ENCODE results near the gene CASTOR2. TPM values are rescaled to one million over a fixed set of nuclear protein-coding genes. Genes with fewer than 3 reads are reported as not detected.
"Not testable (repeated sequence)": the region's sequence is repeated elsewhere in the genome, so short reads cannot be mapped to it uniquely, and the experiment has no call there.

Gene CASTOR2
- 9.6 to 16.6 TPM (median 10.3 TPM) in 3 replicates for total RNA-seq
- long read RNA-seq, partial matches to known transcripts, result 0 of 3 reads
- long read RNA-seq, other reads (novel, unspliced or antisense), result 2 of 3 reads

- peak within 1 kb of the TSS; percentile 55 for H3K4me3 Mint-ChIP-seq (ENCODE audit: unreplicated experiment)
- not testable (repeated sequence) for DNase-seq (ENCODE audit: low spot score); H3K27me3 Mint-ChIP-seq (ENCODE audit: low read depth); H3K4me1 Mint-ChIP-seq (ENCODE audit: low read depth); H3K9me3 Mint-ChIP-seq (ENCODE audit: low read depth); H3K36me3 Mint-ChIP-seq (ENCODE audit: low read depth); H3K27ac Mint-ChIP-seq (ENCODE audit: unreplicated experiment)
Measured at GRCh38 chr7:74964511-74965119, at the start of gene CASTOR2. TSS of gene CASTOR2 (plus strand) at chr7:74964705. CDS start at chr7:74964986, 281 bp downstream.

GRCh38 chr7:74922321-74922890, 42.1 kb upstream of the CASTOR2 start:
- H3K4me3 Mint-ChIP-seq (ENCODE audit: unreplicated experiment); H3K27me3 Mint-ChIP-seq (ENCODE audit: low read depth); H3K9me3 Mint-ChIP-seq (ENCODE audit: low read depth); H3K4me1 Mint-ChIP-seq (ENCODE audit: low read depth); H3K27ac Mint-ChIP-seq (ENCODE audit: unreplicated experiment); DNase-seq (ENCODE audit: low spot score); H3K36me3 Mint-ChIP-seq (ENCODE audit: low read depth): not testable (repeated sequence)

- not testable (repeated sequence) for DNase-seq (ENCODE audit: low spot score); H3K4me1 Mint-ChIP-seq (ENCODE audit: low read depth); H3K27me3 Mint-ChIP-seq (ENCODE audit: low read depth); H3K36me3 Mint-ChIP-seq (ENCODE audit: low read depth); H3K27ac Mint-ChIP-seq (ENCODE audit: unreplicated experiment); H3K4me3 Mint-ChIP-seq (ENCODE audit: unreplicated experiment); H3K9me3 Mint-ChIP-seq (ENCODE audit: low read depth)
Measured at GRCh38 chr7:74923644-74924043, 40.9 kb upstream of the CASTOR2 start.

GRCh38 chr7:74926968-74927367, 37.5 kb upstream of the CASTOR2 start:
- not testable (repeated sequence) for DNase-seq (ENCODE audit: low spot score); H3K27ac Mint-ChIP-seq (ENCODE audit: unreplicated experiment); H3K4me1 Mint-ChIP-seq (ENCODE audit: low read depth)

GRCh38 chr7:74931563-74932328, 32.8 kb upstream of the CASTOR2 start:
- not testable (repeated sequence) for H3K36me3 Mint-ChIP-seq (ENCODE audit: low read depth); H3K4me1 Mint-ChIP-seq (ENCODE audit: low read depth); H3K4me3 Mint-ChIP-seq (ENCODE audit: unreplicated experiment); DNase-seq (ENCODE audit: low spot score); H3K9me3 Mint-ChIP-seq (ENCODE audit: low read depth); H3K27me3 Mint-ChIP-seq (ENCODE audit: low read depth); H3K27ac Mint-ChIP-seq (ENCODE audit: unreplicated experiment)

More at GRCh38 chr7:74926968-74927367, 37.5 kb upstream of the CASTOR2 start:
- not testable (repeated sequence) for H3K36me3 Mint-ChIP-seq (ENCODE audit: low read depth); H3K4me3 Mint-ChIP-seq (ENCODE audit: unreplicated experiment); H3K9me3 Mint-ChIP-seq (ENCODE audit: low read depth); H3K27me3 Mint-ChIP-seq (ENCODE audit: low read depth)

- H3K27ac Mint-ChIP-seq (ENCODE audit: unreplicated experiment); DNase-seq (ENCODE audit: low spot score); H3K27me3 Mint-ChIP-seq (ENCODE audit: low read depth); H3K36me3 Mint-ChIP-seq (ENCODE audit: low read depth); H3K4me3 Mint-ChIP-seq (ENCODE audit: unreplicated experiment); H3K4me1 Mint-ChIP-seq (ENCODE audit: low read depth); H3K9me3 Mint-ChIP-seq (ENCODE audit: low read depth): not testable (repeated sequence)
Measured at GRCh38 chr7:74939429-74939828, 25.1 kb upstream of the CASTOR2 start.

- H3K9me3 Mint-ChIP-seq (ENCODE audit: low read depth); H3K4me1 Mint-ChIP-seq (ENCODE audit: low read depth); H3K27me3 Mint-ChIP-seq (ENCODE audit: low read depth); H3K4me3 Mint-ChIP-seq (ENCODE audit: unreplicated experiment); H3K27ac Mint-ChIP-seq (ENCODE audit: unreplicated experiment); H3K36me3 Mint-ChIP-seq (ENCODE audit: low read depth); DNase-seq (ENCODE audit: low spot score): not testable (repeated sequence)
Measured at GRCh38 chr7:74941302-74942069, 23.0 kb upstream of the CASTOR2 start.

- not testable (repeated sequence) for H3K27me3 Mint-ChIP-seq (ENCODE audit: low read depth); H3K27ac Mint-ChIP-seq (ENCODE audit: unreplicated experiment); H3K4me3 Mint-ChIP-seq (ENCODE audit: unreplicated experiment); H3K9me3 Mint-ChIP-seq (ENCODE audit: low read depth); H3K36me3 Mint-ChIP-seq (ENCODE audit: low read depth); DNase-seq (ENCODE audit: low spot score); H3K4me1 Mint-ChIP-seq (ENCODE audit: low read depth)
Measured at GRCh38 chr7:74943923-74944322, 20.6 kb upstream of the CASTOR2 start.

- not testable (repeated sequence) for H3K4me3 Mint-ChIP-seq (ENCODE audit: unreplicated experiment); H3K36me3 Mint-ChIP-seq (ENCODE audit: low read depth); H3K9me3 Mint-ChIP-seq (ENCODE audit: low read depth); H3K27ac Mint-ChIP-seq (ENCODE audit: unreplicated experiment); H3K27me3 Mint-ChIP-seq (ENCODE audit: low read depth); DNase-seq (ENCODE audit: low spot score); H3K4me1 Mint-ChIP-seq (ENCODE audit: low read depth)
Measured at GRCh38 chr7:74947741-74948140, 16.8 kb upstream of the CASTOR2 start.

- not testable (repeated sequence) for H3K4me3 Mint-ChIP-seq (ENCODE audit: unreplicated experiment); H3K9me3 Mint-ChIP-seq (ENCODE audit: low read depth); H3K27ac Mint-ChIP-seq (ENCODE audit: unreplicated experiment); H3K36me3 Mint-ChIP-seq (ENCODE audit: low read depth); H3K4me1 Mint-ChIP-seq (ENCODE audit: low read depth); H3K27me3 Mint-ChIP-seq (ENCODE audit: low read depth); DNase-seq (ENCODE audit: low spot score)
Measured at GRCh38 chr7:74953774-74954173, 10.7 kb upstream of the CASTOR2 start.

- DNase-seq (ENCODE audit: low spot score); H3K4me3 Mint-ChIP-seq (ENCODE audit: unreplicated experiment); H3K27me3 Mint-ChIP-seq (ENCODE audit: low read depth); H3K4me1 Mint-ChIP-seq (ENCODE audit: low read depth); H3K9me3 Mint-ChIP-seq (ENCODE audit: low read depth); H3K27ac Mint-ChIP-seq (ENCODE audit: unreplicated experiment); H3K36me3 Mint-ChIP-seq (ENCODE audit: low read depth): not testable (repeated sequence)
Measured at GRCh38 chr7:74958328-74958727, 6.2 kb upstream of the CASTOR2 start.

- not testable (repeated sequence) for H3K27ac Mint-ChIP-seq (ENCODE audit: unreplicated experiment); DNase-seq (ENCODE audit: low spot score); H3K4me1 Mint-ChIP-seq (ENCODE audit: low read depth); H3K9me3 Mint-ChIP-seq (ENCODE audit: low read depth); H3K36me3 Mint-ChIP-seq (ENCODE audit: low read depth); H3K27me3 Mint-ChIP-seq (ENCODE audit: low read depth)
- peak overlapping the region; percentile 55 for H3K4me3 Mint-ChIP-seq (ENCODE audit: unreplicated experiment)
Measured at GRCh38 chr7:74963704-74964510, 598 bp upstream of the CASTOR2 start.
